Smooth muscle cell (in vitro differentiated cells): ENCODE results near the gene TMEM114. TPM values are rescaled to one million over a fixed set of nuclear protein-coding genes. Genes with fewer than 3 reads are reported as not detected.
A peak's percentile ranks its signal among the peaks of the same experiment; 100 is the strongest.

Source experiments
- DNase-seq: peaks from one replicate; lab custom pipeline; 2025; ENCODE audit not compliant: unreplicated experiment; lab: John Stamatoyannopoulos, UW
- H2AFZ ChIP-seq: fragments of 200-600 bp; sonication (generic); 2 replicates; pipeline ENCODE4 v1.6.0; 2016; ENCODE audit warnings: antibody characterized with exemption, low read depth, mild to moderate bottlenecking
- H3F3A ChIP-seq: fragments of 200-600 bp; sonication (generic); 2 replicates; pipeline ENCODE4 v1.6.0; 2017; ENCODE audit warnings: antibody characterized with exemption, low read depth
- H3K27ac ChIP-seq: fragments of 200-600 bp; sonication (generic); 2 replicates; pipeline ENCODE4 v1.5.1; 2016; ENCODE audit warnings: low read depth, mild to moderate bottlenecking
- H3K27me3 ChIP-seq: fragments of 200-600 bp; sonication (generic); 2 replicates; pipeline ENCODE4 v1.6.1; 2016; ENCODE audit warnings: low read depth, mild to moderate bottlenecking
- H3K36me3 ChIP-seq: fragments of 200-600 bp; sonication (generic); 2 replicates; pipeline ENCODE4 v1.5.1; 2016; ENCODE audit warnings: low read depth
- H3K4me1 ChIP-seq: fragments of 200-600 bp; sonication (generic); 2 replicates; pipeline ENCODE4 v1.5.1; 2016; ENCODE audit warnings: low read depth
- H3K4me2 ChIP-seq: fragments of 200-600 bp; sonication (generic); 2 replicates; pipeline ENCODE4 v1.6.0; 2016; ENCODE audit warnings: mild to moderate bottlenecking
- H3K4me3 ChIP-seq: fragments of 200-600 bp; sonication (generic); 2 replicates; pipeline ENCODE4 v1.5.1; 2016; ENCODE audit warnings: mild to moderate bottlenecking
- H3K79me2 ChIP-seq: fragments of 200-600 bp; sonication (generic); 2 replicates; pipeline ENCODE4 v1.6.0; 2016; ENCODE audit warnings: low read depth, mild to moderate bottlenecking
- H3K9ac ChIP-seq: fragments of 200-600 bp; sonication (generic); 2 replicates; pipeline ENCODE4 v1.6.0; 2016; ENCODE audit warnings: low read depth
- H3K9me3 ChIP-seq: fragments of 200-600 bp; sonication (generic); replicated peaks from 2 replicates; pipeline ENCODE4 v1.5.1; 2016; ENCODE audit warnings: low read depth
- H4K20me1 ChIP-seq: fragments of 200-600 bp; sonication (generic); 2 replicates; pipeline ENCODE4 v1.6.0; 2016; ENCODE audit warnings: low read depth
- CTCF ChIP-seq: fragments of 200-600 bp; sonication (generic); IDR thresholded peaks from 2 replicates; pipeline ENCODE4 v1.5.1; 2017; ENCODE audit warnings: borderline replicate concordance, mild to moderate bottlenecking, antibody characterized with exemption; ENCODE audit not compliant: insufficient read depth, poor library complexity, severe bottlenecking
- WGBS: methylation state at CpG from one replicate; pipeline ENCODE4 v1.1.7; 2016; ENCODE audit warnings: low lambda C conversion rate; 5-methylcytosine and 5-hydroxymethylcytosine counted together
- polyA plus RNA-seq: library from polyadenylated mRNA; unstranded; fragments of >200 nt; fragmentation: Nextera tagmentation; extraction: Ambion mirVana; gene quantifications from 2 replicates; pipeline ENCODE4 v1.2.1, GENCODE V29; 2016
- total RNA-seq: library from RNA; depleted of rRNA; stranded (reverse); fragments of >200 nt; gene quantifications from 2 replicates; pipeline ENCODE4 v1.2.3, GENCODE V29; 2014

The TMEM114 gene
- total and polyA plus RNA-seq, 2 experiments from 2014 or later, result not detected

GRCh38 chr16:8621572-8622314, 31.4 kb upstream of the TMEM114 start, which contains the start of gene METTL22:
TSS of gene METTL22 (plus strand) at chr16:8621698. CDS start at chr16:8625666, 3,968 bp downstream.
- DNase-seq, result peak; percentile 68
- H3K27me3 ChIP-seq, result no peaks in the 10 kb centered on the region
- peak within 1 kb of the TSS; percentile 99 for H3K9ac ChIP-seq
- peaks cover 36% of the 10 kb centered on the region for H4K20me1 ChIP-seq
- peaks cover 6% of the 10 kb centered on the region for H3K4me1 ChIP-seq
- no peak for TF ChIP-seq CTCF
- 1% methylated on average over 48 of the region's 51 CpGs for WGBS
- H3F3A ChIP-seq, result no peaks in the 10 kb centered on the region
- no peaks in the 10 kb centered on the region for H3K9me3 ChIP-seq
- H3K4me3 ChIP-seq, result peak within 1 kb of the TSS; percentile 86
- H3K79me2 ChIP-seq, result peaks cover 35% of the 10 kb centered on the region
- H3K4me2 ChIP-seq, result peak within 1 kb of the TSS; percentile 90
- H3K36me3 ChIP-seq, result peaks cover 2% of the 10 kb centered on the region
- peak within 1 kb of the TSS; percentile 94 for H3K27ac ChIP-seq
- H2AFZ ChIP-seq, result peak within 1 kb of the TSS; percentile 85

DNA sequence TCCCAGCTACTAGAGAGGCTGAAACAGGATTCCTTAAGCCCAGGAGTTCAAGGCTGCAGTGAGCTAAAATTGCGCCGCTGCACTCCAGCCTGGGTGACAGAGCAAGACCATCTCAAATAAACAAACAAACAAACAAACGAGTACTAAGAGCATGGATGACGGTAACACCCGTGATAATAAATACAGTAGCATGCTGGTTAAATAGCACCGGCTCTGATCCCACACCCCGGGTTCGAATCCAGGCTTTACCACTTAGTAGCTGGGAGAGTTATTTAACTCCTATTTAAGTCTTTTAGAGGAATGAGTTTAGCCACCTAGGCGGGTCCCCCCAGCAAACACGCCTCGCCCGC, 30.9 kb upstream of the TMEM114 start:
- 25% methylated on average over 12 of the region's 12 CpGs for WGBS
- H2AFZ ChIP-seq, result no peak overlapping the region
- no peak overlapping the region for H3K9ac ChIP-seq

GRCh38 chr16:8620535-8620934, 30.2 kb upstream of the TMEM114 start:
- no peak overlapping the region for H3K27ac ChIP-seq

More for the DNA sequence above, 30.9 kb upstream of the TMEM114 start:
- H3K79me2 ChIP-seq, result peaks cover 35% of the 10 kb centered on the region
- peak overlapping the region; percentile 90 for H3K4me2 ChIP-seq
- no peaks in the 10 kb centered on the region for H3K27me3 ChIP-seq
- peaks cover 2% of the 10 kb centered on the region for H3K36me3 ChIP-seq
- TF ChIP-seq CTCF, result no peak
- no peaks in the 10 kb centered on the region for H3F3A ChIP-seq
- H3K9me3 ChIP-seq, result no peaks in the 10 kb centered on the region
- peaks cover 6% of the 10 kb centered on the region for H3K4me1 ChIP-seq
- H3K4me3 ChIP-seq, result peak overlapping the region; percentile 86
- no peak for DNase-seq
- H3K27ac ChIP-seq, result no peak overlapping the region
- peaks cover 35% of the 10 kb centered on the region for H4K20me1 ChIP-seq

More at GRCh38 chr16:8620535-8620934, 30.2 kb upstream of the TMEM114 start:
- DNase-seq, result no peak
- Histone ChIP-seq H3K4me2 (no peak overlapping the region), H2AFZ (no peak overlapping the region), H3K9me3 (no peaks in the 10 kb centered on the region), H3K4me3 (no peak overlapping the region), H3K9ac (no peak overlapping the region), H3K79me2 (peaks cover 35% of the 10 kb centered on the region), H3F3A (no peaks in the 10 kb centered on the region), H3K27me3 (no peaks in the 10 kb centered on the region), H3K36me3 (no peaks in the 10 kb centered on the region), H4K20me1 (peaks cover 29% of the 10 kb centered on the region), H3K4me1 (peaks cover 6% of the 10 kb centered on the region)
- 71% methylated on average over 6 of the region's 6 CpGs for WGBS
- no peak for TF ChIP-seq CTCF
